Endometrial microvascular endothelial cells (primary cell): ENCODE measurements around the gene ZNF384. TPM values are rescaled to one million over a fixed set of nuclear protein-coding genes. Genes with fewer than 3 reads are reported as not detected.

ENCODE experiments used
- in situ Hi-C: cut with HindIII; loops from 2 replicates; pipeline ENCODE4 v1.10.0; 2017; ENCODE audit warnings: low sequenced_read_pairs, low pct_unique_long_range_greater_than_20kb; ENCODE audit errors: inconsistent ontology term
- total RNA-seq: library from RNA; depleted of rRNA; stranded (reverse); fragments of >200 nt; gene quantifications from one replicate; pipeline ENCODE4 v1.2.3, GENCODE V29; 2015; ENCODE audit errors: inconsistent ontology term

ZNF384 gene
- total RNA-seq, 1 donor from 2014 or later, result 13.8 TPM

DNA sequence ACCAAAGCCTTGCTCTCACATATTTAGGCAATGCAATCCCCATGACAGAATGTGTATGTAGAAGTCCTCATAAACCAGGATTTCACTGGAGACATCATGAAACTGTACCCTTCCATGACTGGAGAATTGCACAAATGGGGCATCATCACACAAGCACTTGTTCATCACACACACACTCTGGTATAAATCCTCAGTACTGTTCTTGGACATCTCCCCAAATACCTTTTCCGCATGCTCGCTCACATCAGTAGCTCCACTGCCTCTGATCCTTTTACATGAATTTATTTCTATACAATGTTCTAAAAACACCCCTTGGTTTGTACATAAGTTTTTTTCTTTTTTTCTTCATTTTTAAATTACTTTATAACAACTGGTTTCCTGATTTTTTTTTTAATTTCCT, 23.0 kb downstream of the ZNF384 start:
- in situ Hi-C loops, result no loop called here

DNA sequence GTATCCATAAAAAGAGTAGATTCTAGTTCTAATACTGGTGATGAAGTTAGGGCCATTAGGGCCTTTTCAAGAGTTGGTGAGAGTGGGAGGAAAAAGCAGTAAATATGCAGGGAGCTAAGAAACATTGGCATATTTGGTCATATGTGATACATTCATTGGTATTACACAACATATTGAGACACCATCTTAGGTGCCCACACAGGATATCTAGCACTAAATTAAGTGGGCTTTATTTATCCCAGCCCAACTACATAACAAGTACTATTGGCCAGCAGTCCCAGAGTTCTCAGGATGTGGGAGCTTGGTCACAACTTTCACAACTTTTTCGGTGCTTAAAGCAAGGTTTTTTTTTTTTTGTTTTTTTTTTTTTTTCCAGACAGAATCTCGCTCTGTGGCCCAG, 24.3 kb downstream of the ZNF384 start:
- in situ Hi-C loops, result no loop called here

DNA sequence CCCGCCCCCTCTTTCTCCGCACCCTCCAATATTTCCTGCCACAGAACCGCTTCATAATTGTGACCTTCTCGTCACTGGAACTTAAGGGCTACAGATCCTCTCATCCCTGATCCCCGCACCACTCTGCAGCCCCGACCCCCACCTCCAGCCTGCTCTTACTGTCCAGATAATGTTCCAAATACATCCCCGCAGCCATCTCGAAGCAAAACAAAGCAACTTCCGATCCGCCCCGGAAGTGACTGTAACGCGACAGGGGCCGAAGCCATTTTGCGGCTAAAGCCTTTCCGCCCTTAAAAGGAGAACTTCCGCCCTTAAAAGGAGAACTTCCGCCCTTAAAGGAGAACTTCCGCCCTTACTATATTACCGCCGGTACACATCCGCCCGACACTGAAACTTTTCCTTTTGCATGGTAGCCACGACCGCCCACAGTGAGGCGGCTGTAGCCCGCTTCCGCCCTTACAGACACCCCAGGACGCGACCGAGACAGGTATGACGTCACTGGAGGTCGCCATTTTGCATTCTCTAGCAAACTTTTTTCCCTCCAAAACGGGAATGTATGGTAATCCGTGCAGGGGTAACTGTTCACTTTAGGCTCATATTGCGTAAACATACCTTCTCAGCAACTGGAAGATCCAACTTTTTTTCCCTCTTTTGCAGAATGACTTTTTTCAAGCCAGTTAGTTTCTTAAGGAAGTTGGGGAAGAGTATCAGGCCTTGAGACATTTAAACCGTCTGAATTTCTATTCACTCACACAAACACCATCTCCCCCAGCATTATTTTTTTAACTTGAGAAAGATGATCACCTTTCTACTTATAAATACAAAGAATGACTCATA, 26.1 kb downstream of the ZNF384 start, which contains the start of gene ING4:
Gene ING4, minus strand, starts transcription at position 214 of the 837 bp plus-strand sequence. Its CDS starts 18 bp downstream, at position 196.
- in situ Hi-C loops, result no loop called here

DNA sequence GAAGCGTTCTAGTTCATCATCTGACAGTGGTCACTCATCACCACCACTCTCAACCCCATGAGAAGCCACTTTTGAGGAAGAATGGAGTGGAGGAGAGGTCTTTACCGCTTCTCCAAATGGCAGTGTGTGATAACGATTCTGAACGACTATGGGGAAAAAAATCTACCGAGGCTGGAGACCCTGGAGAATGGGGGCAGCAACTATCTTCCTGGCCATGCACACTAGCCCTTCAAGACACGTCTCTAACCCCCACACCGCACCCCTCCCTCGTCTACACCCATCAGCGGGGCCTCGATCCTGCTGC, 26.6 kb downstream of the ZNF384 start:
- in situ Hi-C loops, result no loop called here

DNA sequence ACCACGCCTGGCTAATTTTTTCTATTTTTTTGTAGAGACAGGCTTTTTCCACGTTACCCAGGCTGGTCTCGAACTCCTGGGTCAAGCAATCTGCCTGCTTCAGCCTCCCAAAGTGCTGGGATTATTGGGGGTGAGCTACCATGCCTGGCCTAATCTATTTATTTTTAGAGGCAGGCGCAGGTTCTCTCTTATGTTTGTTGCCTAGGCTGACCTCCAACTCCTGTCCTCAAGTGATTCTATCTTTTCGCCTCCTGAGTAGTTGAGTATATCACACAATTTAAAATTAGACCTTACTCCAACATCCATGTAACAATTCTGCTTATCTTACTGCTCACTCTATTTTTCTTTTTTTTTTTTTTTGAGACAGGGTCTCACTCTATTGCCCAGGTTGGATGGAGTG, 35.2 kb downstream of the ZNF384 start:
- in situ Hi-C loops, result no loop called here

DNA sequence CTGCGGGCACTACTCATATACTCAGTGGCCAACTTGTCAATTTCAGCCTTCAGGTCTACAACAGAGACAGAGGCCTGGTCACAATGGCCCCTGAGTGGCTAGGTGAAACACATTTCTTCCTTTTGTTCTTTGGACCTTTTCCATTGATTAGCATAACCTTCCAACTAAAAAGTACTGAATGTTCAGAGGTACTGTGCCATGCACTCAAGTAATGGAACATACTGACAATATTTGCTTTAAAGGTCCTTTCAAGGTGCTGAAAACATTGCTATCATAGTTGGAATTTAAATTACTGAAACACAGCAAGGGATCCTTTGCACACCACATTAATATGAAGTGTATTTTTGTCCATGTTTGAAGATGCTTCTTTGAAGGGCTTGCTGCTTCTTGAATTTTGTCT, 35.8 kb downstream of the ZNF384 start:
- in situ Hi-C loops, result no loop called here

DNA sequence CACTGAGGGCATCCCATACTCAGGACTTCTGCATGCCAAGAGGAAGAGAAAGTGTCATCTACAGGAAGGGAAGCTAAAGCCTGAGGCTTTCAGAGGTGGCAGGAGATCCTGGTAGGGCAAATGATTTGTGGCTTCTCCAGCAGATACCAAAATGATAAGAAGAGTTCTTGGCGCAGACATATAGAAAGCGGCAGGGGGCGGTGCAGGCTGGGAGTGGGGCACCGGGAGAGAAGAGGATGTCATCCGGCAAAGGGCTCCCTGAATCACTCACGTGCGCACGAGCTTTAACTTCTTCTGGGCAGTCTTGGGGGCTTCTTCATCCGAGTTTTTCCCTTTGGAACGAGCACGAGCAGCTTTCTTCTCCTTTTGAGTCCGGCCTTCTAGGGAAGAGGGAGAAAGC, 36.8 kb downstream of the ZNF384 start:
- in situ Hi-C loops, result no loop called here

DNA sequence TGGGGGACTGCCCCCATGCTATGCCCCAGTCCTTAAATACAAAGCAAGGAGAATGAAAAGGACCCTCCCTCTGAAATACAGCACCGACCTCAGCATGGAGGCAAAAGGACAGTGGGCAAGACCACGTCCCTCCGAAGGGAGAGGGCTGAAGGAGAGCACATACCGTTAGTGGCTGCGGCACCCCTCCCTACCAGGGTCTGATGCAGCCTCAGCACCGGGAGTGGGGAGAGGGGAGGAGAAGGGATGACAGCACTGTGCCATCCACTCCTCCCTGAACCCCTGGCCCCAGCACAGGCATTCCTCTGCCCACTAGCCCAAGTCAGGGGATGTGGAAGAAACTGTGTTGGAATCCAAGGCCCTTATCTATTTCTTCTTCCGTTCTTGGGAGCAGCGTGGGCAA, 38.3 kb downstream of the ZNF384 start:
- in situ Hi-C loops, result no loop called here

DNA sequence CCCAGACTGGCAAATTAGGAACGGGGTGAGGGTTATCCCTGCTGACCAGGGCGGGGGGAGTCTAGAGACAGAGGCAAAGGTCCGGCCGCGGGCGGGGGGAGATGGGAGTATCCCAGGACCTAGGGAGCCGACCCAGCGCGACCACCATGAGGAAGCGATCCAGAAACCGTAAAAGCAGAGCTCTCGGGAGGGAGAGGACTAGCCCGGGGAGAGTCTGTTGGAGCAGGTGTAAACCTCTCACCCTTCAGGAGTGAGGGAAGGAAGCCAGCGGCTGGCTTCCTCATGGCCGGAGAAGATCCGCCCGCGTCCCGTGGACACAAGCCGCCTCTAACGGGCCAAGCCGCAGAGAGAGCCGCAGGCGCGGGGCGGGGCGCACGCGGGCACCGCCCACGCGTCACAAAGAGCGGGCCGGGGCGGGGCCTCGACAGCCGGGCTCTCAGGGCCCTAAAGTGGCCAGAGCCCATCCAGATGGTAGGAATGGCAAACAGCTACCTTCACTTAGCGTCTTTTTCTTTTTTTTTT, 42.0 kb downstream of the ZNF384 start, which contains the start of gene ACRBP:
Gene ACRBP, minus strand, starts transcription at position 350 of the 522 bp plus-strand sequence. Its CDS starts 66 bp downstream, at position 284.
- in situ Hi-C loops, result no loop called here

DNA sequence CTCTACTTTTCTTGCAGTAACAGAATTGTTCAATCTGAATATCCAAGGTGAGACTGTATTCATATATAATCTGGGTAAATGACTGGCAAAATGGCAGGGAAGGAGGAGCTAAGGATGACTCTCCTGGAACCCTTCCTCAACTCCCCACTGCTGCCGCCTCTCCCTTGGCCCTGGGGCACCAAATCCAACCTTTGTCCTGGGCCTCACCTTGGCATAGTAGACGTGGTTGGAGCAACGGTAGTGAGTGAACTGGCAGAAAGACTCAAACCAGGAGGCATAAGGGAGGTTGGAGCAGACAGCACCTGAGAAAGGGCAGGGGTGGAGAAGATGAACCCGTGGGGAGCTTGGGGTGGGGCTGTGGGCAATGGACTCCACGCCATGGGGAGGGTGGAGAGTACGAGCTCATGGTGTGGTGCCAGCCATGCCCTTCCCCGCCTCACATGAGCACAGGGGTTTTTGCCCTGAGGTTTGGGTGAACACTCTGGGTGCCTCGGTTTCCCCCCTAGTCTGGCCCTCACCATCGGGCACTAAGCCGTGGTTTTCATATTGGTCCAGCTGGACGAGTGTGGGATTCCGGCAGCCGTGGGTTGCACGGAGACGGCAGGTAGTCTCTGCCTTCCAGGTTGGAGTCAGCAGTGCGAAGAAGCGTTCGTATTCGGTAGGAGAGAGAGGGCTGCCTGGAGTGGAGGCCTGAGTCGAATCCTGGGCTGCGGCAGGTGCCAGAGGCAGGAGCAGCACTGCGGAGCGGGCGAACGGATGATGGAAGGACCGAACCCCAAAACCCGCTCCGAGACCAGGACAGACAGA, 42.7 kb downstream of the ZNF384 start:
- in situ Hi-C loops, result no loop called here

DNA sequence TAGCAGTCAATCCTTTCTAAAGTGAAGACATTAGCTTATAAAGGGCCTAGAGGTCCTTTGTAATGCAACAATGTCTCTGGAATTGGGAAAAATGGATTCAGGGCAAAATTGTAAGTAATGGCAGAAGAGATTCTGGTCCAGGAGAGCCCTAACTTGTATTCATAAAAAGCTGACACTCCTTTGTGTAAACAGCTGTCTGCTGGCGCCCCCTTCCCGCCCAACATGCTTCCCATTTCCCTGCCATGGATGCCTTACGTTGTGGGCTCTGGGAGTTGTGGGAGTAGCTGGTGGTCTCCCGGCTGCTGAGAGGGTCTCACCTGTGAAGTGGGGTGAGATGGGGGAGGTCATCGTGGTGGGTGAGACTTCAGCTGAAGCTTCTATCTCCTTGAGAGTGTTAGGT, 44.3 kb downstream of the ZNF384 start:
- in situ Hi-C loops, result no loop called here

DNA sequence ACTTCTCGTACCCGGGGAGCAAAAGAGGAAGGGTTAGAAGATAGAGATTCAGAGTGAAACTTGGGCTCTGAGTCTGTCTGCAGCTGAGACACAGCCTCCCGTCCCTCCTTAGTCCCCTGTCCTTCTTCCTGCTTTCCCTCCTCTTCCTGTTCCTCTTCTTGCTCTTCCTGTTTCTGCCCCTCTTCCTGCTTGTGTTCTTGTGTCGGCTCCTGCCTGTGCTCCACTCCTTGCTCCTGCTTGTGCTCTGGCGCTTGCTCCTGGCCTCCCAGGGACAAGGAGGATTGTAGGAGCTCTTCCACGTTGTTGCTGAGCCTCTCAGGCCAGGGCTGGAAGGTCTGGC, 44.9 kb downstream of the ZNF384 start:
- in situ Hi-C loops, result no loop called here

DNA sequence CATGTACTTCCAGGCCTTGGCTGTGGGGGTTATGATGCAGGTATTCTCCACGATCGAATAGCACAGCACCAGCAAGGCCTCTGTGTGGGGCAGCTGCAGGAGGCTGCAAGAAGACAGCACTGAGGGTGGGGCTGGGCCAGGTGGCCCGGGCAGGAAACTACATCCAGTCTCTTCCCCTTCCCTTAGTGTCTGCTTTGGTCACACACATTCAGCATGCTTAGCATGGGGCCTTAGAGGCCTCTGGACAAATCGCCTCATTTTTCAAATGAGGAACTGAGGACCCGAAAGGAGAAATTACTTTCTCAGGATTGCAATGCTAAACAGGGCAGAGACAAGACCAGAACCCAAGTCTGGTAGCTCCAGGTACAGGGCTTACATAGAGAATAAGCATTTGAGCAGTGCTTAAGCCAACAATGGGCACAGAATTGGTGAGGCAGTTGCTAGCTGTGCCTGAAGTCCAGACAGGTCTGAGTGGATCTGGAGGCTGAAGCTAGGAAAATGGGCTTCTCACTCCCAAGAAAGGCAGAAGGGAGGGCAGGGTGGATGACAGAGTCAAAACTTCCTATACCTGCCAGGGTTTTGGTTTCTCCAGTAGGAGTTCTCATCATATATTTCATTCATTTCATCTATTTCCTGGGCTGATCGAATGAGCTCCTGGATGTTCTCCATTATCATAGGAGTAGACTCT, 45.5 kb downstream of the ZNF384 start:
- in situ Hi-C loops, result no loop called here

DNA sequence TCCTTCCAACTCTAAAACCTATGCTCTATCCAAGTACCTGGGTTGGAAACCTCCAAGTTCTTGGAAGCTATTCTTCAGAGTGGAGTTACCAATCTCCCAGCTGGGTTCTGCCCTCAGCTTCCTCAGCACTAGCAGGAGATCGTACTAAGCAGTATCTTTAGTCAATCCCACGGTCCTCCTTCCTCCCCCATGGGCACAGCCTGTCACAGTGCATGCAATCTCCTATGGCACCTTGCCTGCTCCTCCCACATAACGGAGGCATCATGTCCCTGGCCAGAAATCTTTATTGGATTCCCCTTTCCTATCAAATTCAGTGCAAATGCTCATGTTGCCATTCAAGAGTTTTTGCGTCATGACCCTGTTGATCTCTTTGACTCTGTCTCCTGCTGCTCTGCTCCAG, 48.0 kb downstream of the ZNF384 start:
- in situ Hi-C loops, result no loop called here

DNA sequence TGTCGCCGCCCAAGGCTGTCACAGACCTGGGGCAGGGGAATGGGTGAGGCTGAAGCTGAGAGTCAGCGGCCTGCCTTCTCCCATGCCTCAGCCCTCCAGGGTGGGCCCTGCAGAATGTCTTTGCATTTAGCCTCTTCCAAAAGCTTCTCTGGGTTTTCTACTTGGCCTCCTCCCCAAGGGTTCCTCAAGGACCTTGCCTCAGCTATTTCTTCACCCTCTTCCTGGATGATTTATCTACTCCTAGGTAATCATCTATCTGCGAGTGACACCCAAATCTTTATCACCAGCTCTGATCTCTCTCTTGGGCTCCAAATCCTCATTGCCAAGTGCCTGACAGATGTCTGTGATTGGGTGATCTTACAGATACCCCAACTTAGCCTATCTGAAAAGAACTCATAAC, 48.7 kb downstream of the ZNF384 start:
- in situ Hi-C loops, result no loop called here

DNA sequence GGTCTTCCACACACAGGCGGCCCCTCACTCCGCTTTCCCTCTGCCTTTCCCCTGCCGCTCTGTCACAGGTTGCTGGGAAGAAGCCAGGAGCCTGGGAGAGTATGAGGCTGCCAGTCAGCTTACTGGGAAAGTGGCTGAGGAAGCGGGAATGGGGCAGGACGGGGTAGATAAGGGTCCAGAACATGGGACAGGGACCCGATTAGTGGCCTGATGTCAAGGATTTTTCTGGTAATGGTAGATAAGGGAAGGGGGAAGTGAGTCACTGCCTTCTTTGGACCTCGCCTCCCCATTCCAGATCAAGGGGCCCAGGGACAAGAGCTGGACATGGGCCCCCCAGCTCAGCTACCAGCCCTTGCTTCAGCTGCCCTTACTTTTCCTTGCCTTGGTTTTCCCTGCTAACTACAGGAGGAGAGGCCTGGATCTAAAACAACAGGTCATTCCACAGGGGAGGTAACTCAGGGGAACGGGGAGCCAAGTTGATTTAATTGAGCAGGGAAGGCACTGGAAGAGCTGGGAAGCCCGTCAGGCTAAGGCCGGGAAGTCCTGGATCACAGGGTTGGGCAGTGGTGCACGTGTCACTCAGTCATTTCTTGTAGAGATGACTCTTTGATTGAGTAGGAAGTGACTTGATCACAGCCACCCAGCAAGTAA, 49.9 kb downstream of the ZNF384 start:
- in situ Hi-C loops, result no loop called here

DNA sequence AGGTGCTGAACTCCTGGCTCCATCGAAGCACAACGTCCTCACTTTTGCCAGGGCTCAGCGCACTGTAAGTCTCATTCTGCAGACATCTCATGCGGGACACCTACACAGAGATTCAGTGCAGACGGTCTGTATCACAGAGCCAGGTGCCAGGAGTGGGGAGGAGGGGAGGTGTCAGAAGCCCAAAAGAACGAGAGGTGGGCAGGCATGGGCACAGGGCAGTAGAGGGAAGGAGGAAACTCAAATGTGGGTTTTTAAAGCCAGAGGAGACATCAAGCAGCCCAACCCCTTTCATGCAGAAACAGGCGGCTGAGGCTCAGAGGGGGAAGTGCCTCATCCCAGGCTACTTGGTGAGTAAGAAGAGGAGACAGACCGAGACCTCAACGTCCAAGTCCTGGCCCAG, 50.9 kb downstream of the ZNF384 start:
- in situ Hi-C loops, result no loop called here

DNA sequence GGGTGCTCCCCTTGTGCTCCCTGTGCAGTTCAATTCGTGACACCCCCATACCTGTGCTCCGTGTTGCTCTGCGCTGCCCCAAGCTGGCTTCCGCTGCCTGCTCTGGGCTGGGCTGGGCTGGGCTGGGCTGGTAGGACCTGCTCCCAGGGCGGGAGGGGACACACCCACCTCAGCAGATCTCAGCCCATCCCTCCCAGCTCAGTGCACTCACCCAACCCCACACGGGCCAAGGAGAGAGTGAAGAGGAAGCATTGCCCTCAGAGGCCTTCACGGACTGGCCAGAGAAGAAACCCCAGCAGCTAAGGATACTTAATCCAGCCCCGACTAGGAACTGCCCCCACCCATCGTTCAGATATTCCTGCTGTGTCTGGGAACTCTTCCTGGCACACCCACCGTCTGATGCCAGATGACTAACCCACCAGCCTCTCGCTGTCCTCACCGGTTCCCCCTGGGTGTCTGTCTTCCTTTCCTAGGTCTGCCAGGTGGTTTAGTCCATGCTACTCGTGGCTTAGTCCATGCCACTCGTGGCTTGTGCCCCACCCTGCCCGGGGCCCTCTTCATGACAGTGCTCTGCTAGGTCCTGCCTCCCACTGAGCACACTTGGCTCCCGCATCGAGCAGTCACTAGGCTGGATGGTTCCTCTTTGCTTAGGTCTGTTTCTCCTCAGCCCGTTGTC, 53.2 kb downstream of the ZNF384 start, which contains the start of gene LPAR5:
Gene LPAR5, minus strand, starts transcription at position 104 of the 676 bp plus-strand sequence. CDS start 14,711 bp downstream, outside the sequence.
- in situ Hi-C loops, result no loop called here
